ENCODE data around the gene GPD1L. TPM values are rescaled to one million over a fixed set of nuclear protein-coding genes. Genes with fewer than 3 reads are reported as not detected.

GPD1L gene
- total and polyA plus RNA-seq, 8 donors, result 16.5 to 79.0 (median 34.7) TPM

GRCh38 chr3:32100465-32100864, 6.0 kb upstream of the GPD1L start:
- TF ChIP-seq CTCF (IDR thresholded peaks at IDR 0.05) (no peak), POLR2AphosphoS5 (IDR thresholded peaks at IDR 0.05) (no peak), POLR2A (IDR thresholded peaks at IDR 0.05) (no peak), EP300 (IDR thresholded peaks at IDR 0.05) (no peak)
- no peak for DNase-seq
- H3K27me3 ChIP-seq, result no peaks in the 10 kb centered on the region
- intact Hi-C loops (cut with DNase I; ENCODE audit: low total_unique reads), result no loop called here
- H3K9me3 ChIP-seq, result peaks cover 5 to 31% (median 23%) of the 10 kb centered on the region in 4 donors
- WGBS, 5 donors, result 87 to 90% (median 88%) methylated on average over 5 of the region's 5 CpGs
- H3K4me3 ChIP-seq, result no peak overlapping the region
- peaks cover 0 to 2% (median under 1%) of the 10 kb centered on the region in 4 donors for H3K4me1 ChIP-seq
- no peak overlapping the region for H3K27ac ChIP-seq
- H3K36me3 ChIP-seq, result no peaks in the 10 kb centered on the region

- intact Hi-C loops (cut with DNase I; ENCODE audit: low total_unique reads), result no loop called here
- no peak for DNase-seq
- H3K4me1 ChIP-seq, result peaks cover 6 to 18% (median 12%) of the 10 kb centered on the region in 4 donors
- no peaks in the 10 kb centered on the region for H3K27me3 ChIP-seq
- H3K4me3 ChIP-seq, result no peak overlapping the region
- no peak for TF ChIP-seq POLR2AphosphoS5 (IDR thresholded peaks at IDR 0.05)
- TF ChIP-seq EP300 (IDR thresholded peaks at IDR 0.05), result no peak
- TF ChIP-seq POLR2A (IDR thresholded peaks at IDR 0.05), result no peak
- TF ChIP-seq CTCF (IDR thresholded peaks at IDR 0.05), result no peak
- no peaks in the 10 kb centered on the region for H3K36me3 ChIP-seq
- H3K9me3 ChIP-seq, result peaks cover 5 to 31% (median 23%) of the 10 kb centered on the region in 4 donors
- no peak overlapping the region for H3K27ac ChIP-seq
- WGBS, 5 donors, result 93 to 97% (median 94%) methylated on average over 7 of the region's 7 CpGs
Observed at GRCh38 chr3:32102289-32102688, 4.1 kb upstream of the GPD1L start.

- Histone ChIP-seq H3K36me3 (no peaks in the 10 kb centered on the region), H3K4me3 (no peak overlapping the region), H3K9me3 (peaks cover 5 to 31% (median 23%) of the 10 kb centered on the region in 4 donors), H3K27ac (peak overlapping the region in 2 of 5 donors; percentile 88 to 92), H3K4me1 (peaks cover 21 to 40% (median 34%) of the 10 kb centered on the region in 4 donors), H3K27me3 (no peaks in the 10 kb centered on the region)
- no peak for TF ChIP-seq EP300 (IDR thresholded peaks at IDR 0.05)
- no peak for TF ChIP-seq POLR2AphosphoS5 (IDR thresholded peaks at IDR 0.05)
- TF ChIP-seq CTCF (IDR thresholded peaks at IDR 0.05), result no peak
- TF ChIP-seq POLR2A (IDR thresholded peaks at IDR 0.05), result no peak
- 90 to 97% (median 97%) methylated on average over 4 of the region's 4 CpGs for WGBS, 5 donors
- DNase-seq, result no peak
- intact Hi-C loops (cut with DNase I; ENCODE audit: low total_unique reads), result no loop called here
Observed at GRCh38 chr3:32104492-32104891, 1.9 kb upstream of the GPD1L start.

- Histone ChIP-seq H3K4me3 (peak overlapping the region in 3 of 4 donors; percentile 72 to 100 (median 88)), H3K27ac (peak overlapping the region; percentile 84 to 92 (median 88))
Observed at GRCh38 chr3:32105291-32106131, 909 bp upstream of the GPD1L start.

More at GRCh38 chr3:32105291-32106131, 909 bp upstream of the GPD1L start:
- Histone ChIP-seq H3K9me3 (peaks cover 5 to 29% (median 22%) of the 10 kb centered on the region in 4 donors), H3K36me3 (no peaks in the 10 kb centered on the region), H3K27me3 (no peaks in the 10 kb centered on the region), H3K4me1 (peaks cover 31 to 50% (median 44%) of the 10 kb centered on the region in 4 donors)
- TF ChIP-seq EP300 (IDR thresholded peaks at IDR 0.05) (no peak), POLR2AphosphoS5 (IDR thresholded peaks at IDR 0.05) (peak in 1 of 3 donors; percentile 61), CTCF (IDR thresholded peaks at IDR 0.05) (no peak), POLR2A (IDR thresholded peaks at IDR 0.05) (no peak)
- intact Hi-C loops (cut with DNase I; ENCODE audit: low total_unique reads), result no loop called here
- peak; percentile 39 to 61 for DNase-seq
- whole genome bisulfite sequencing, 5 donors, result 78 to 86% (median 82%) methylated on average over 7 of the region's 7 CpGs
